Trophoblast cell (in vitro differentiated cells and primary cell): ENCODE results near the gene ALKBH1.

Experiments
- DNase-seq, 2 donors: peaks; one replicate each; pipeline ENCODE4 v3.0.0-alpha.2; 2016
- H2AFZ ChIP-seq: 2 replicates; pipeline ENCODE4 v1.6.1; 2013; ENCODE audit warnings: low read length, moderate library complexity, mild to moderate bottlenecking; ENCODE audit not compliant: insufficient read depth, poor library complexity
- H2AK5ac ChIP-seq: 2 replicates; pipeline ENCODE4 v1.6.1; 2013; ENCODE audit warnings: mild to moderate bottlenecking, low read length
- H2BK120ac ChIP-seq: 2 replicates; pipeline ENCODE4 v1.6.1; 2013; ENCODE audit warnings: low read length, mild to moderate bottlenecking, moderate library complexity; ENCODE audit not compliant: insufficient read depth, poor library complexity
- H2BK12ac ChIP-seq: 2 replicates; pipeline ENCODE4 v1.6.1; 2013; ENCODE audit warnings: mild to moderate bottlenecking, low read length, moderate library complexity
- H2BK5ac ChIP-seq: 2 replicates; pipeline ENCODE4 v1.6.1; 2013; ENCODE audit warnings: low read length, low read depth, moderate library complexity, mild to moderate bottlenecking; ENCODE audit not compliant: poor library complexity
- H3K14ac ChIP-seq: 2 replicates; pipeline ENCODE4 v1.6.1; 2013; ENCODE audit warnings: mild to moderate bottlenecking, low read length
- H3K18ac ChIP-seq: 2 replicates; pipeline ENCODE4 v1.6.1; 2013; ENCODE audit warnings: mild to moderate bottlenecking, low read length
- H3K23ac ChIP-seq: 2 replicates; pipeline ENCODE4 v1.6.1; 2013; ENCODE audit warnings: low read length
- H3K27ac ChIP-seq: 2 replicates; pipeline ENCODE4 v1.5.1; 2013; ENCODE audit warnings: low read depth, mild to moderate bottlenecking, inconsistent platforms, low read length, moderate library complexity
- H3K27me3 ChIP-seq: 2 replicates; pipeline ENCODE4 v1.6.1; 2013; ENCODE audit warnings: inconsistent platforms, mild to moderate bottlenecking, low read length, moderate library complexity; ENCODE audit not compliant: insufficient read depth
- H3K36me3 ChIP-seq, 2 experiments: 1 replicate in 1 of 2; 2 replicates in 1 of 2; pipeline ENCODE4 v1.6.1; 2013; ENCODE audit warnings: low read length in 2 of 2, mild to moderate bottlenecking in 2 of 2, moderate library complexity in 1 of 2; ENCODE audit not compliant: insufficient read depth in 2 of 2, control insufficient read depth in 1 of 2
- H3K4ac ChIP-seq: 2 replicates; pipeline ENCODE4 v1.6.1; 2013; ENCODE audit warnings: low read depth, mild to moderate bottlenecking, low read length, moderate library complexity
- H3K4me1 ChIP-seq, 2 experiments: 1 replicate in 1 of 2; 2 replicates in 1 of 2; pipeline ENCODE4 v1.6.1; 2013; ENCODE audit warnings: low read length in 2 of 2, mild to moderate bottlenecking in 2 of 2, moderate library complexity in 1 of 2; ENCODE audit not compliant: insufficient read depth in 2 of 2, control insufficient read depth in 1 of 2
- H3K4me2 ChIP-seq: 2 replicates; pipeline ENCODE4 v1.6.1; 2013; ENCODE audit warnings: inconsistent platforms, mild to moderate bottlenecking, low read length, moderate library complexity
- H3K4me3 ChIP-seq: 2 replicates; pipeline ENCODE4 v1.5.1; 2013; ENCODE audit warnings: mild to moderate bottlenecking, low read depth, low read length, inconsistent platforms
- H3K79me1 ChIP-seq: one replicate; pipeline ENCODE4 v1.6.1; 2013; ENCODE audit warnings: low read length
- H3K79me2 ChIP-seq: 2 replicates; pipeline ENCODE4 v1.6.1; 2013; ENCODE audit warnings: low read length, mild to moderate bottlenecking; ENCODE audit not compliant: control insufficient read depth, insufficient read depth, poor library complexity
- H3K9ac ChIP-seq: 2 replicates; pipeline ENCODE4 v1.6.1; 2013; ENCODE audit warnings: mild to moderate bottlenecking, low read length
- H3K9me3 ChIP-seq: 2 replicates; pipeline ENCODE4 v1.6.1; 2013; ENCODE audit warnings: low read depth, mild to moderate bottlenecking, control low read depth, inconsistent platforms, low read length; ENCODE audit not compliant: insufficient read depth
- H4K12ac ChIP-seq: 2 replicates; pipeline ENCODE4 v1.6.1; 2013; ENCODE audit warnings: low read depth, mild to moderate bottlenecking, low read length, moderate library complexity
- H4K8ac ChIP-seq: 2 replicates; pipeline ENCODE4 v1.6.1; 2013; ENCODE audit warnings: low read depth, mild to moderate bottlenecking, low read length, moderate library complexity
- H4K91ac ChIP-seq: one replicate; pipeline ENCODE4 v1.6.1; 2013; ENCODE audit warnings: low read depth, mild to moderate bottlenecking, low read length, moderate library complexity
- WGBS: extraction: QIAGEN DNeasy Blood & Tissue Kit; methylation state at CpG from one replicate; pipeline ENCODE4 v1.1.7; 2013; ENCODE audit warnings: missing lambda C conversion rate; ENCODE audit not compliant: insufficient read length, insufficient coverage; ENCODE audit errors: extremely low coverage; 5-methylcytosine and 5-hydroxymethylcytosine counted together

The ALKBH1 gene

GRCh38 chr14:77642407-77642806 is 65.4 kb downstream of the ALKBH1 start:
- DNase-seq, result no peak
- WGBS, result no CpG with 5 or more reads among the region's 7 CpGs
- Histone ChIP-seq H2AFZ (no peak overlapping the region), H2BK12ac (no peak overlapping the region), H3K4me1 (no peaks in the 10 kb centered on the region), H3K27me3 (no peaks in the 10 kb centered on the region), H3K18ac (no peak overlapping the region), H3K9ac (no peak overlapping the region), H3K4me3 (no peak overlapping the region), H3K9me3 (no peaks in the 10 kb centered on the region), H3K79me2 (no peaks in the 10 kb centered on the region), H2BK5ac (no peak overlapping the region), H3K14ac (no peak overlapping the region), H4K12ac (no peak overlapping the region), H4K91ac (no peak overlapping the region), H2AK5ac (no peak overlapping the region), H4K8ac (no peak overlapping the region), H3K79me1 (no peaks in the 10 kb centered on the region), H3K4me2 (no peak overlapping the region), H3K4ac (no peak overlapping the region), H2BK120ac (no peak overlapping the region), H3K27ac (no peak overlapping the region), H3K23ac (no peak overlapping the region), H3K36me3 (no peaks in the 10 kb centered on the region)

- Histone ChIP-seq H3K18ac (no peak overlapping the region), H3K14ac (no peak overlapping the region), H3K27me3 (no peaks in the 10 kb centered on the region), H3K9me3 (no peaks in the 10 kb centered on the region), H2AFZ (no peak overlapping the region), H4K12ac (no peak overlapping the region), H3K79me2 (no peaks in the 10 kb centered on the region), H2BK5ac (no peak overlapping the region), H2BK12ac (no peak overlapping the region), H3K4ac (no peak overlapping the region), H3K23ac (no peak overlapping the region), H4K8ac (no peak overlapping the region), H2AK5ac (no peak overlapping the region), H3K4me2 (no peak overlapping the region), H2BK120ac (no peak overlapping the region), H4K91ac (no peak overlapping the region), H3K27ac (no peak overlapping the region), H3K79me1 (no peaks in the 10 kb centered on the region), H3K4me1 (no peaks in the 10 kb centered on the region), H3K4me3 (no peak overlapping the region), H3K9ac (no peak overlapping the region), H3K36me3 (no peaks in the 10 kb centered on the region)
- DNase-seq, result peak; percentile 80 to 82
- no CpG with 5 or more reads among the region's 47 CpGs for WGBS
Measured at GRCh38 chr14:77641534-77642341, 66.1 kb downstream of the ALKBH1 start.

- Histone ChIP-seq H2AFZ (no peak overlapping the region), H3K79me1 (no peaks in the 10 kb centered on the region), H3K9me3 (no peaks in the 10 kb centered on the region), H3K79me2 (no peaks in the 10 kb centered on the region), H4K91ac (no peak overlapping the region), H3K9ac (no peak overlapping the region), H4K12ac (no peak overlapping the region), H2BK5ac (no peak overlapping the region), H3K4me1 (no peaks in the 10 kb centered on the region), H3K18ac (no peak overlapping the region), H3K14ac (no peak overlapping the region), H2BK12ac (no peak overlapping the region), H3K4me3 (no peak overlapping the region), H3K27ac (no peak overlapping the region), H2BK120ac (no peak overlapping the region), H3K36me3 (no peaks in the 10 kb centered on the region), H3K4ac (no peak overlapping the region), H3K23ac (no peak overlapping the region), H4K8ac (no peak overlapping the region), H2AK5ac (no peak overlapping the region), H3K4me2 (no peak overlapping the region), H3K27me3 (no peaks in the 10 kb centered on the region)
- no peak for DNase-seq
- no CpG with 5 or more reads among the region's 16 CpGs for WGBS
Measured at GRCh38 chr14:77640756-77641533, 66.9 kb downstream of the ALKBH1 start.

- no peak overlapping the region for H3K9ac ChIP-seq
- H3K27ac ChIP-seq, result no peak overlapping the region
- H2BK12ac ChIP-seq, result no peak overlapping the region
- H3K4me1 ChIP-seq, result no peaks in the 10 kb centered on the region
- no peaks in the 10 kb centered on the region for H3K27me3 ChIP-seq
- H3K4ac ChIP-seq, result no peak overlapping the region
- H3K14ac ChIP-seq, result no peak overlapping the region
- H2BK5ac ChIP-seq, result no peak overlapping the region
- no peak overlapping the region for H2BK120ac ChIP-seq
- no peak overlapping the region for H4K91ac ChIP-seq
- H3K9me3 ChIP-seq, result peaks cover 2% of the 10 kb centered on the region
- H2AK5ac ChIP-seq, result no peak overlapping the region
- H3K4me3 ChIP-seq, result no peak overlapping the region
- no CpG with 5 or more reads among the region's 2 CpGs for WGBS
- H3K23ac ChIP-seq, result no peak overlapping the region
- no peaks in the 10 kb centered on the region for H3K79me2 ChIP-seq
- H4K12ac ChIP-seq, result no peak overlapping the region
- no peak overlapping the region for H3K18ac ChIP-seq
- H3K79me1 ChIP-seq, result no peaks in the 10 kb centered on the region
- H3K36me3 ChIP-seq, result no peaks in the 10 kb centered on the region
- peak; percentile 96 for DNase-seq
- no peak overlapping the region for H3K4me2 ChIP-seq
- H2AFZ ChIP-seq, result no peak overlapping the region
- H4K8ac ChIP-seq, result no peak overlapping the region
Measured at GRCh38 chr14:77638771-77639171, 69.1 kb downstream of the ALKBH1 start.
